Measurements from ENCODE around the gene CDC37.

DNA sequence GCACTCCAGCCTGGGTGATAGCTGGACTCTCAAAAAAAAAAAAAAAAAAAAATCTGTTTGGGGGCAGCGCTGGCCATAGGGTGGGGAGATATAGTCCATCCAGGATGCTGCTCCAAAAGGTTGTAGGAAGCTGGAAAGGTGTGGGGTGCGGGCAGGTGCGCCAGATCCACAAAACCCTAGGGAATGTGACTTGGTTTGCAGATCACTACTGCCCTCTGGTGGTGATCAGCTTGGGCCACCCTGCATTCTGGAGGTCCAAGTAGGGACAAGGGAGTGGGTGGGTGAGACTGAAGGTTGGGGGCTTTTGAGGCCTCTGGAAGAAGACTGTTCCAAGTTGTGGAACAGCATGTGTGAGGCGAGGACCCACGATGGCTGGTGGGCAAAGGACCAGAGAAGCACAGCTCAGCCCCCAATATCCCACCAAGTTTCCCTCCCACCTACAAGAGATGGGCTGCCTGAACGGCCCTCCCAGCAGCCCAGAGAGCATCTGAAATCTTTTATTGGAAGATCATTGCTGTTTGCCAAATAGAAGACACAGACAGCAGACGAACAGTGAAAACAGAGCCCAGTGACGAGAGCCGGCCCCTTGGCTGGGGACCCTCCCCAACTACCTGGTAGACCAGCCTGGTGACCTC lies 12.6 kb downstream of the CDC37 start:
- TF ChIP-seq, protein P1, sequence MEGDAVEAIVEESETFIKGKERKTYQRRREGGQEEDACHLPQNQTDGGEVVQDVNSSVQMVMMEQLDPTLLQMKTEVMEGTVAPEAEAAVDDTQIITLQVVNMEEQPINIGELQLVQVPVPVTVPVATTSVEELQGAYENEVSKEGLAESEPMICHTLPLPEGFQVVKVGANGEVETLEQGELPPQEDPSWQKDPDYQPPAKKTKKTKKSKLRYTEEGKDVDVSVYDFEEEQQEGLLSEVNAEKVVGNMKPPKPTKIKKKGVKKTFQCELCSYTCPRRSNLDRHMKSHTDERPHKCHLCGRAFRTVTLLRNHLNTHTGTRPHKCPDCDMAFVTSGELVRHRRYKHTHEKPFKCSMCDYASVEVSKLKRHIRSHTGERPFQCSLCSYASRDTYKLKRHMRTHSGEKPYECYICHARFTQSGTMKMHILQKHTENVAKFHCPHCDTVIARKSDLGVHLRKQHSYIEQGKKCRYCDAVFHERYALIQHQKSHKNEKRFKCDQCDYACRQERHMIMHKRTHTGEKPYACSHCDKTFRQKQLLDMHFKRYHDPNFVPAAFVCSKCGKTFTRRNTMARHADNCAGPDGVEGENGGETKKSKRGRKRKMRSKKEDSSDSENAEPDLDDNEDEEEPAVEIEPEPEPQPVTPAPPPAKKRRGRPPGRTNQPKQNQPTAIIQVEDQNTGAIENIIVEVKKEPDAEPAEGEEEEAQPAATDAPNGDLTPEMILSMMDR (IDR thresholded peaks at IDR 0.05), result peak; percentile 73 to 85 (median 82)
- no peak for TF ChIP-seq POLR2A (IDR thresholded peaks at IDR 0.05)

Data from tibial nerve (tissue), 3 donors.